ENCODE data around the gene CCL22.
"Not testable (repeated sequence)": the region's sequence is repeated elsewhere in the genome, so short reads cannot be mapped to it uniquely, and the experiment has no call there.

The CCL22 gene

DNA sequence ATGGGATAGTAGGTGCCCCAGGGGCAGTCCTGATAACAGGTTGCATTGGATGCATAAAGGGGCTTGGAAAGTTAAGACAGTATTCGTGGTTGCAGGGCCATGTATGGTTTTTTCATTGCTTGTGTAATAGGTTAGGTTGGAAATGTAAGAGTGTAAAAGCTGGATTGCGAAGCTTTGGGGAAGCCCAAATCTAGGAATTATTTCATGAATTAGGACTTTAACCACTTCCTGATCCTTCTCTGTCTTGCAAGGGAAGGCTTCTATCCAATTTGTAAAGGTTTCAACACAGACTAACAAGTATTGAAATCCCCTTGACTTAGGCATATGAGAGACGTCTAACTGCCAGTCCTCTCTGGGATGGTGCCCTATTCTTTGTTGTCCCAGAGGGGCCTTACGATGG lies 38.2 kb downstream of the CCL22 start:
- no peak for DNase-seq

DNA sequence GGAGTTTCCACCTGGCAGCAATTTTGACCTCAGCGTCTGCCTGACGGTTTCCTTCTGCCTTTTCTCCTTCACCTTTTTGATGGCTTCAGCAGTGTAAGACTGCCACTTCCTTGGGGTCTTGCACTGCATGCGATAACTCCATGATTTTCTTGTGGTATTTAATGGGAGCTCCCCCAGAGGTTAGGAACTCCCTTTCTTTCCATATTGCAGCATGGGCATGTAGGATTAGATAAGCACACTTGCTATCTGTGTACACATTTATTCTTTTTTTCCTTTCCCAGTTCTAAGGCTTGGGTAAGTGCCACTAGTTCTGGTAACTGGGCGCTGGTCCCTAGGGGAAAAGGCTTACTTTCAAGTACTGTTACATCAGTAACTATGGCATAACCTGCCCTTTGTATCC lies 38.9 kb downstream of the CCL22 start:
- DNase-seq = not testable (repeated sequence)

DNA sequence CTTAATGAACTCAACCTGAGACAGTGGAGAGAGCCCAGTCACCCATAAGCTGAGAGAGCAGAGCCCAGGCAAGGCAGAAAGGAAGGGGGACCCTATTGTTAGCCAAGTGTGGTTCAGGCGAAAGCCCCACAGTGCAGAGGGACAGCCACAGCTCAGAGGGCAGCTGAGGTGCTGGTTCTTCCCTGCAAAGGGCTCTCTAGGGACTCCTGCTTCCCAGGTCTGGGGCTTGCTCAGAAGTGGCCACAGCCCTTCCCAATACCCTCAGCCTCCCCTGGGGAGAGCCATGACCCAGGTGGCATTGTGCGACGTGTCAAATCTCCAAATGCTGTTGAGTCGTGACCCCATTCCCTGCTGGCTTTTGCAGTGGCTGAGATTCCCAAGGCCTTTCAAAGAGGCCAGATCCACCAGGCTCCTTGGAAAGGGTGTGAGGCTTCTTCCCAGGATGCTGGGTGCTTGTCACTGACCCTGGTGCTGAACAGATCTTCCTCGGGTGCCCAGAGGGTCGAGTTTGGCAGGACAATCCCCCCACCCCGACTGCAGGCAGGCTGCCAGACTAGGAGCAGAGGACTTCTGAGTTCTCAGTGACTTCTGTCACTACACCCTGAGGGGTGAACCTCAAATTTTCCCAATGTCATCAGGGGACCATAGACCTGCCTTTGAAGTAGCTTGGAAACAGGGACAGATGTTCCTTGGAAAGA lies 43.5 kb downstream of the CCL22 start:
- DNase-seq = no peak

DNA sequence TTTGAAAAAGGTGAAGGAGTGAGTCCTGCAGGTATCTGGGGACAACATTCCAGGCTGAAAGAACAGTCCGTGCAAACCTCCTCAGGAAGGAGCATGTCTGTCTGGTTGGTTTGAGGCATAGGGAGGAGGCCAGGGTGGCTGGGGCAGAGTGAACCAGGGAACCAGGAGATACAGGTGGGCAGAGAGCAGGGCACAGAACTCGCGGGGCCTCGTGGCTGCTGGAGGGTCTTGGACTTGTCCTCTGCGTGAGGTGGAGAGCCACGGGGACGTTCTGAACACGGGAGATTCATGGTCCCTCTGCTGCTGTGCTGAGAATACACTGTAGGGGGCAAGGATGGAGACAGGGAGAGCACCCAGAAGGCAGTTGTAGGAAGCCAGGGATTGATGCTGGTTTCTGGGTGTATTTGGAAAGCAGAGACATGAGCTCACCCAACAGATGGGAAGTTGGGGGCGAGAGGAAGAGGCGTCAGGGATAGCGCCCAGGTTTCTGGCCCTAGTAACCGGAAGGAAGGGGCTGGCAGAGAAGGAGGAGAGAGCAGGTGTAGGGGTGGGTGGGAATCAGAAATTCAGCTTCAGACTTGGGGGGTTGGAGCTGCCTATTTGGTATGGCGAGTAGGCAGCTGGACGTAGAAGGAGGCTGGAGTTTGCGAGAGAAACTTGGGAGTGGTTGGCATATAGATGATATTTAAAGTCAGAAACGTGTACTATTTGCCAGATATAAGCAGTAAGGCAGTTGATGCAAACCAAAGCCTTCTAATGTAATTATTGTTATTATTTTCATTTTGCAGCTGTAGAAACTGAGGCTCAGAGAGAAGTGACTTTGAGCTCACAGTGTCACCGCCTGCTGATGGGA lies 45.6 kb downstream of the CCL22 start, which contains the start of gene CCL17:
TSS of gene CCL17 (plus strand) at position 803 of the 853 bp plus-strand sequence. CDS start 9,166 bp downstream, outside the sequence.
- DNase-seq = no peak

DNA sequence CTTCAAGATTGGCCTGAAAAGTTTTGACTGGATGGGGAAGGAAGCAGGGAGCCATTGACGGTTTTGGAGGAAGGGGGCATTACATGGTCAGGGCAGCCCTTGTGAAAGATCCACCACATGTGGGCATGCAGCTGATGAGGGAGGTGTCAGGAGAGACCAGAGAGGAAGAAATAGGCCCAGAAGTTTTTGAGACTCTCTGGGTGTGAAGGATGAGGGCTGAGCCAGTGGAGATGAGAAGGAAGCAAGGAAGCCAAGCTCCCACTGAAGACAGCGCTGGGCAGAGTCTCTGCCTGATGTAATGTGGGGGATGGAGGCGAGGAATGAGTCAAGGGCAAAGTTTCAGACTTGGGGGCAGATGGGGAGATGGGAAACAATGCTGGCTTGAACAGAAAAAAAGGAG lies 46.5 kb downstream of the CCL22 start:
- DNase-seq = no peak

DNA sequence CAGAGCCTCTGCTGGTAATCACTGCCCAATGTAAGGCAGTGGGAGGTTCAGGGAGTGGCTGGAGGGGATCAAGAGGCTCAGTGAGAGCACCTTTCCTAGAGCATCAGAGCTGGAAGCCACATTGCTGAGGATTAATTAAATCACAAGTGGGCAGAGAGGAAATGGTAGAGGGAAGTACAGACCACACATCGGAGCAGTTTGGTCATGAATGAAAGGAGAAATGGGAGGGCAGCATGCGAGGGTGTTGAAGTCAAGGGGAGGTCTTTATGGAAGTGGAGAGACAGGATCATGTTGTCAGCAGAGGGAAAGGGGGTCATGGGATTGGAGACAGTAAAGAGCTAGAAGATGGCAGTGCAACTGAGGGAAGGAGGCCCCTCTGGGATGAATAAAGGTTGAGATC lies 48.3 kb downstream of the CCL22 start:
- no peak for DNase-seq

DNA sequence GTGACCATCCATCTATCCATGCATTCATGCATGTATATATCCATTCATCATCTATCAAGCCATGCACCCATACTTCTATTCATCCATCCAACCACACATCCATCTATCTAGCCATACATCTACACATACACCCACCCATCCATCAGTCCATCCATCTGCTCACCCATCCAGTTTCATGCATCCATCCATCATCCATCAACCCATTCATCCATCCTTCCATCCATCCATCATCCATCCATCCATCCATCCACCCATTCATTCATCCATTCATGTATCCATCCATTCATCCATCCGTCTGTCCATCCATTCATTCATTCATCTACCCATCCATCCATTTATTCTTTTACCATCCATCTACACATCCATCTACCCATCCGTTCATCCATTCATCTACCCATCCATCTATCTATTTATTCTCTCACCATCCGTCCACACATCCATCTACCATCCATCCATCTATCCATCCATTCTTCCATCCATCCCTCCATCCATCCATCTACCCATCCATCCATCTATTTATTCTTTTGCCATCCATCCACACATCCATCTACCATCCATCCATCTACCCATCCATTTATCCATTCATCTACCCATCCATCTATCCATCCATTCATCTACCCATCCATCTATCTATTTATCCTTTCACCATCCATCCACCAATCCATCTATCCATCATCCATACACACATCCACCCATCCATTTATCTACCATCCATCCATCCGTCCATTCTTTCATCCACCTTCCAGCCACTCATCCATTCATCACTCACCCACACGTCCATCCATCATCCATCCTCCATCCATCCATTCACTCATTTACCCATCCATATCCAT lies 49.2 kb downstream of the CCL22 start:
- DNase-seq = no peak

DNA sequence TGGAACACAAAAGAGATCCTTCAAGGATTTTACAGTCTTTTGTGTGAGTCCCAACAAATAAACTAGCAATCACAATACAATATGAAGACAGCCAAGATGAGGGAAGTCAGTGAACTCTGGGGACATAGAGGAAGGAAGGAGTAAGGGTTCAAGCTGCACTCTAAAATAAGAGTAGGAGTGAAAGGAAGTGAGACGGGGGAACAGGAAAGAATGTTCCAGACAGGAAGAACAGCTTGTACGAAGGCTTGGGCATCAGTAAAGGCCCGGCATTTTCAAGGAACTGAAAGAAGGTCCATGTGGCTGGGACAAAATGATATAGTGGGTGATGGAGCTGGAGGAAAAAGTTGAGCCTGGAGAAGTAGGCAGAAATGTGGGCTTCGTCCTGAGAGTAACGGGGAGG lies 50.5 kb downstream of the CCL22 start:
- DNase-seq = no peak

DNA sequence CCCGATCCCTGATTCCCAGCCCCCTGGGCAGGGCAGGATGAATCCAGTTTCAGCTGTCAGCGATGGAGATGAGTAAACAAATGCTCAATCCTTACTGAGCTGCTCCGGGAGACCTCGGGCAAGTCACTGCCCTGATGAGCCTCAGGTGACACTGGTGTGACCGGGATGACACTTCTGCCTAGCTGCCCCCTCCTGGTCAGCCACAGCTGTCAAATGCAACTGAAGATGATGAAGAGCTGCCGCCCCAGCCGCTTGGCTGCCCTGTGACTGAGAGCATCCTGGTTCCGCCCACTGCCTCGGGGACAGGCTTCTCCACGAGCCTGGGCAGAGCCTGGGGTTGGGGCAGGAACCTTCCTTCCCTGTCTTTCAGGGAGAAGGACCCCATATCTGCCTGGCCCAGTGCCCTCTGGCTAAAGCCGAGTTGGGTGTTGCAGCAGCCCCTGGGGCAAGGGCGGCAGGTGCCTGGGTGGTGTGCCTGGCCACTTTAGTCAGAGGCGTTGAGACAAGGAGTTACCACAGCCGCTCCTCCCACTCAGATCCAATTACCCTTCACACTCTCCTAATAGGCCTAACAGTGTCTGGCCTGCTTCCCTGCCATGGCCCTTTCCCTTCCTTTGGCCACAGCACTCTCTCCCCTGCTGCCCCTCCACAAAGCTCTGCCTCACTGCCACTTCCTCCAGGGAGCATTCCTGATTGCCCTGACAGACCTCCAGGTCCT lies 51.4 kb downstream of the CCL22 start:
- DNase-seq = no peak

DNA sequence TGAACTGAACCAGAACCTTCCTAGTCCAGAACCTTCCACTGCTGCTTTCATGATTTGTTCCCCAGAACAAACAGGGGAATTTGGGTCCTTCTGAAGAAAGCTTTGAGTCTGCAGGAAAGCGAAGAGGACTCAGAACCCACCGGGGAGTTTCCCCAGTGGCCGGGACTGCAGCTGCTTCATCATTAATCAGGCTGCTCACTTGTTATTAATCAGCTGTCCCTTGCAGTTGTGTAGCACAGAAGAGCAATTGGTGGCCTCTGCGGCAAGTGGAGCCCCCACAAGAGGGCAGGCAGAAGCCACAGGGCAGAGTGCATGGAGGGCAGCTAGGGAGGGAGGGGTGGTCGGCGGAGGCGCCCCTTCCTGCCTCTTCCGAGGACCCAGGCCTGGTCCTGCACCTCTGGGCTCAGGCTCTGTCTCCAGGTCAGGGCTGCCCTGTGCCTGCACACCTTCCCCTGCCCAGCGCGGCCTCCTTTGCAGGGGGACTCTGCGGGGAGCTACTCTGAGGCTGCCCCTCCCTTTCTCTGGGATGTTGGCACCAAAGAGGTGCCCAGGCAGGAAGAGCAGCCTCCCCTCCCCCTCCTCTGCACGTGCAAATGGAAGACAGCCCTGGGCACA lies 52.9 kb downstream of the CCL22 start:
- DNase-seq = no peak

DNA sequence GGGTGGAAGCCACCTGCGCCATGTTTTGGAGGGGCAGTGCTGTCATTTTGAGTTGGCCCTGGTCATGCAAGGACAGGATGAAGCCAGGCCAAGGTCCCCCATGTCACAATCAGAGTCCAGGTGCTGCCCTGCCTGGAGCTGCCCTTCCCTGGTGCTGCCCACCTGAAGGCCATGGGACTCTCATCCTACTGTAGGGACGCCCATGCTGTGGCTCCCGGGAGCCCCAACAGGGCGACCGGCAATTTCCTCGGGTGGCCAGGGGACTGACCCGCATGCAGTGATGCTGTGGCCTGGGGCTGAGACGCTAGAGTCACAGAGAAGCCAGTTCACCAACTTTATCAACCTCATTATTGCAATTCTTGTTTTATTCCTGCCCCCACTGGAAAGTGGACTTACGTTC lies 54.0 kb downstream of the CCL22 start:
- DNase-seq = no peak

DNA sequence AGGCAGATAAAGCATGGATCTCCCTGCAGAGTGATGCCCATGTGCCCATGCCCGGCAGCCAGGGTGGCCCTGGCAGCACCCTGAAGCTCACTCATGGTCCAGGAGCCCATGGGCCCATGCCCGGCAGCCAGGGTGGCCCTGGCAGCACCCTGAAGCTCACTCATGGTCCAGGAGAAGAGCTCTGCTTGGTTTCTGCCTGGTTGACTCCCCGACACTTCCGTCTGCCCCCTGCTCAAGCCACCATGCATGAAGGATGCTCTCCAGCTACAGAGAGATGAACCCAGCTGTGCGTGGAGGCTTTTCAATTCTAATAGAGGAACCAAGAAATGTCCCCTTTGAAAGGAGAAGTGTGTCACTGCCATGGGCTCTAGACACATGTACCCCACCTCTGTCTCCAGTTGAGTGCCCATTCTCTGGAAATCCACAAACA lies 54.7 kb downstream of the CCL22 start:
- no peak for DNase-seq

DNA sequence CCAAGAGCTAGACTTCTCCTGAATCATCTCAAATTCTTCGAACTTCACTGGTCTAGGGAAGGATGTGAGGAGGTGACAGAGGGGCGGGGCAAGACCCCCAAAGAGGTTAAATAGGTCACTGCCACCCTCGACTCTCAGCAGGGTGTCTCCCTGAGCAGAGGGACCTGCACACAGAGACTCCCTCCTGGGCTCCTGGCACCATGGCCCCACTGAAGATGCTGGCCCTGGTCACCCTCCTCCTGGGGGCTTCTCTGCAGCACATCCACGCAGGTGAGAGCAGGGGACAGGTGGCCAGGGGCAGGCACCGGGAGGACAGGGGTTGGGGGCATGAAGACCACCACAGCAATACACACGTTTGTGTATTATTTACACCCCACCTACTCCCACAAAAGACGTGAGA lies 55.1 kb downstream of the CCL22 start:
- DNase-seq = no peak

All from DMS153 (cell line).